Activated naive CD4-positive, alpha-beta T cell treated with Interleukin-2 at 50 U/mL for 16 hours (primary cell): ENCODE data around the gene CHTF8.
"Not testable (repeated sequence)": the region's sequence is repeated elsewhere in the genome, so short reads cannot be mapped to it uniquely, and the experiment has no call there.

ENCODE experiments used
- DNase-seq: peaks from one replicate; pipeline ENCODE4 v3.0.0-alpha.2; 2020

The CHTF8 gene

DNA sequence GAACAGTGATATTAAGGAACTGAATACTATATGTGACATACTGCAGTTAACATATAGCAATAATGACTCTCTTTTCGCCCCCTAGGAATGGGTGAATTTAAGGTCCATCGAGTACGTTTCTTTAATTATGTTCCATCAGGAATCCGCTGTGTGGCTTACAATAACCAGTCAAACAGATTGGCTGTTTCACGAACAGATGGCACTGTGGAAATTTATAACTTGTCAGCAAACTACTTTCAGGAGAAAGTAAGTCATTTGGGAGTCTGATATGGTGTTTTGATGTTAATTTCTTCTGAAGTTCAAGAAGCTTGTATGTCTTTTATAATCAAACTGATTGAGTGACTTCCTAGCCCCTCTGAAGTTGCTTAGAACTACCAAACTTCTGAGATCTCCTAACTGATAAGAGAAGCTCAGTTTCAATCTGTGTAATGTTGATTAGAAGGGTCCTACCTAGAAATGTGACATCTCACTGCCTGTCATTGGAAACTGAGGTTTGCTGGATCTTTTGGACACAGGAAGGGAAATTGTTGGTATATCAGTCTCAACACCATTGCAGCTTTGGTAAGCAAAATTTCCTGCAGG is 1.1 kb upstream of the CHTF8 start:
- no peak for DNase-seq

DNA sequence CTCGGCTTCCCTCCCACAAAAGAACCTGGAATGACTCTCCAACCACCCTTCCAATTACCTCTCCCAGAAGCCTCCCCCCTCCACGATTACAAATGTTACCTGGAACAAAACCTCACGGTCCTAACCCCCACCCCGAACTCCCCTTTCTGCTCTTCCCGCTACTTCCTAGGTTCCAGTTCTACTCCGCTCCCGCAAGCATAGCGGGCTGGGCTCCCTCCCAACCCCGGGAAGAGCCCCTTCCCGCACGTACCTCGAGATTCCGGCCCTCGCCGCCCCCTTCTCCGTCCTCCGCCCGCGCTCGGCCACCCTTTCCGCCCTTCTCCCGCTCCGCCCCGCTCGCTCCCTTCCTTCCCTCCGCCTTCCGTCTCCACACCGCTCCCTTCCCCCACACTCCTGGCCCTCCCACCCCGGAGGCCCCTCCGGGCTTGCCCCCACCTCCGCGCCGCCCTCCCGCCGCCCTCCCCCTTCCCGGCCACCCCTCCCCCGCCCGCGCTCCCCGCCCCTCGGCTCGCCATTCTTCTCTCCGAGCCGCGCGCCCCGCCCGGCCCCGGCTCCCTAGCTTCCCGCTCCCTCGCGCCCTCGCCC is 457 bp downstream of the CHTF8 start:
- DNase-seq: peak; percentile 75

DNA sequence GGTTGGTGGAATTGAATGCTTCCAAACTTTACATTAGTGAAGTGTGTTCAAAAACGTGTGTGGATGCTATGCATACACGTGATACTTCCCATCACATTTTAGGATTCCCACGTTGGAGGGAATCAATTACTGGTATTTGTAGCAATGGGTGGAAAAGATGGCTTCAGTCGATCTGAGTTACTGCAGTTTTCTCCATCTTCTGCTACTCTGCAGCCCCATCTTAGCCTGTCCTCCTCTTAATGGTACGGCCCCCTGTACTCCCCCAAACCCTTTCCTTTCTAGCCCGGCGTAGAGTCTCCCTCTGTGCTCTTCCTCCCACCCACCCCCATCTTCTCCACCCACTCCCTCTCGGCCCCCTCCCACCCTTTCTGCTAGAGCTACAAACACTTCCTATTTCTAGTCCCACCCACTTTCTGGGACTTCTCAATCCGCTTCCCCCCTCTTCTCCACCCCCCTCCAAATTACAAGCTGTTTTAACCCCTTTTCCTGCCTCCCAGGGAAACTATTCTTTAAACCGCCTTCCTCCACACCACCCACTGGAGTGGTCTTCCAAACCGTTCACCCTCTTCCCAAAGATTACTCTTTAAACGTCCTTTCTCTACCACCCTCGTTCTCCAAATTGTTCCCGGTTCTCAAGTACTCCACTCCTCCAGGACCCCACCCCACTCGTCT is 1.1 kb downstream of the CHTF8 start:
- peak; percentile 8 for DNase-seq

DNA sequence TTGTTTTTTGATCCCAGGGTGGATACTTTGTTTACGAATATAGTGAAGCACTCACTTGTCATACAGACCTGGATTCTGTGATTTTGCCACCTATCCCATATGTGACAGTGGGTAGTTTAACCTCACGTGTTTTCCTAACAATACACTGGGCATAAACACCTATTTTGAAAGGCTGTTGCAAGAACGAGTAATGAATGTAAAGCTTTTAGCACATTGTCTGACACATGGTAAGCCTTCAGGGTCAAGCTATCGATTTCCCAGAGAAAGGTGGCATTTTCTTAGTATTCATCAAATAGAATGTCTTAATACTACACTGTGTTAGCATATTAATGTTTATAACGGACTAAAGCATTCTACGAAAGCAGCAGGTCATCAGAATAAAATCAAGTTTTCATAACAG is 1.9 kb downstream of the CHTF8 start:
- DNase-seq: no peak

DNA sequence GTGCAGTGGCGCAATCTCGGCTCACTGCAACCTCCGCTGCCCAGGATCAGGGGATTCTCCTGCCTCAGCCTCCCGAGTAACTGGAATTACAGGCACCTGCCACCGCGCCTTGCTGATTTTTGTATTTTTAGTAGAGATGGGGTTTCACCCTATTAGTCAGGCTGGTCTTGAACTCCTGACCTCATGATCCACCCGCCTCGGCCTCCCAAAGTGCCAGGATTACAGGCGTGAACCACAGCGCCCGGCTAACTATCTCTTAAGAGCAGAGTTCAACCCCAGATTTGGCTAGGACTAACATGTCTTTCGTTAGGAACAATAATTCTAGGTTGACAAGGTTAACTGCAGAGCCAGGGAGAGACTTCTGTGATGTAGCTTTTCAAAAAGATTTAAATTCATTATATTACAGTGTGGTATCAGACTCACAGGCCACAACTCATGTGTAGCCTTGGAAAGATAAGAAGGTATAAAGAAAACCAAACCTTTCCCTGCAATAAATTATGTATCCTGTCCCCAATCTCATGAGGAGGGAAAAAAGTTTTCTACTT is 4.3 kb downstream of the CHTF8 start:
- no peak for DNase-seq

DNA sequence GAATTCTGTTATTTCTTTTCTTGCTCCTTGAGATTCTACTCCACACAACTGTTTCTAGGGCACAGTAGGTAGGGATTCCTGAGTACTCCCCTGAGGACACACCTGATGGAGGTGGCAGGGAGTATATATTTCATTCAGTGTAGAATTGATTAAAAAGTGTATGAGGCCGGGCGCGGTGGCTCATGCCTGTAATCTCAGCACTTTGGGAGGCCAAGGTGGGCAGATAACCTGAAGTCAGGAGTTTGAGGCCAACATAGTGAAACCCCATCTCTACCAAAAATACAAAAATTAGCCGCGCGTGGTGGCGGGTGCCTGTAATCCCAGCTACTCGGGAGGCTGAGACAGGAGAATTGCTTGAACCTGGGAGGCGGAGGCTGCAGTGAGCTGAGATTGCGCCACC is 5.6 kb downstream of the CHTF8 start:
- DNase-seq: not testable (repeated sequence)

- no peak for DNase-seq
These were observed 6.2 kb downstream of the CHTF8 start for GRCh38 chr16:69126221-69126620.

GRCh38 chr16:69124961-69125360 is 7.4 kb downstream of the CHTF8 start:
- not testable (repeated sequence) for DNase-seq

DNA sequence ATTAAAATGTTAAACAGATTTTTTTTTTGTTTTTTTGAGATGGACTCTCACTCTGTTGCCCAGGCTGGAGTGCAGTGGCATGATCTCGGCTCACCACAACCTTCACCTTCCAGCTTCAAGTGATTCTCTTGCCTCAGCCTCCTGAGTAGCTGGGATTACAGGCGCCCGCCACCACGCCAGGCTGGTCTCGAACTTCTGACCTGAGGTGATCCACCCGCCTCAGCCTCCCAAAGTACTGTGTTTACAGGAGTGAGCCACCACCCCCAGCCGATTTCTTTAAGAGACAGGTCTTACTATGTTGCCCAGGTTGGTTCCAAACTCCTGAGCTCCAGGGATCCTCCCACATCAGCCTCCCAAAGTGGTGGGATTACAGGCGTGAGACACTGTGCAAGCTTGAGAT is 8.0 kb downstream of the CHTF8 start:
- not testable (repeated sequence) for DNase-seq

DNA sequence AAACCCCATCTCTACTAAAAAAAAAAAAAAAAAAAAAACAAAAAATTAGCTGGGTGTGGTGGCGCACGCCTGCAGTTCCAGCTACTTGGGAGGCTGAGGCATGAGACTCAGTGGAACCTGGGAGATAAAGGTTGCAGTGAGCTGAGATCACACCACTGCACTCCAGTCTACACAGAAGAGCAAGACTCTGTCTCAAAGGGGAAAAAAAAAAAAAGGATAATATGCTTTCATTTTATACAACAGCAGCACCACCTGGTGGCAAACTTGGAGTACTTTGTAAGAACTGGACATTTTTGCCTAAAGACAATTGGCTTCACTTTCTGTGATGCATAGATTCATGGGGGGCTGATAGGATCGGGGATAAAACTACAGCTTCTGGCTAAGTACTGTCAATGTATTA is 8.5 kb downstream of the CHTF8 start:
- DNase-seq: peak; percentile 59

GRCh38 chr16:69120096-69120664 is 12.2 kb downstream of the CHTF8 start:
- DNase-seq: no peak

DNA sequence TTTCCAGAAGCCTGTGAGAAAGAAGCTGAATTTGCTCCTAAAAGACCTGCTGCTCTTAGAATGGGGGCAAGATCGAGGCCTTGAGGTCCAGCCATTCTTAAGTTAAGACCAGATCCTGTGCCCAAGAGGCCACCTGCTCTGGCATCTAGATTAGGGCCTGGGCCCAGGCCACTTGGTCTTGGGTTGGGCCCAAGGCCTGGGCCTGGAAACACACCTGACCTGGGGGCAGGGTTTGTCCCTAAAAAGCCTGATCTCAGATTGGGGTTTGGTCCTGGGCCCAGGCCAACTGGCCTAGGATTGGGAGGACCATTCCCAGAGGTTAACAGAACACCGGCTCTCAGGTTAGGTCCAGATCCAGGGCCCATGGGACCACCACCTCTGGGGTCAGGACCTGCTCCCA is 12.9 kb downstream of the CHTF8 start:
- DNase-seq: no peak

- no peak for DNase-seq
These were observed 13.4 kb downstream of the CHTF8 start for GRCh38 chr16:69118994-69119393.

DNA sequence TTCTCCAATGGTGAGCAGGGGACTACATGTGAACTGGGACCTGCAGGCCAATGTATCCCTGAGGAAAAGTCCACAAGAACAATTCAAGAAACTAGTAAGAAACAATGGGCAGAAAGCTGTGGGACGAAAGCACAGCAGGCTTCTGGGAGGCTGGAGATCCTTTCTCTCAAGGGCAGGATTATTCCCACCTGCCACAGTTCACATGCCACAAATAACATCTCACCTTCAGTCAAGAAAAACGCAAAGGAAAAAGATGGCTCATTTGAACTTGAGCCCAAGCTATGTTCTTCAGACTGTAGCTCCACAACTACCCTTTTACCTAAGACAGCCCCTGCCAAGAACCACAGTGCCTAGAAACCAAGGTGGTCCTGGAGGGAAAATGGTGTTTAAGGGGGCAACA is 13.9 kb downstream of the CHTF8 start:
- no peak for DNase-seq

DNA sequence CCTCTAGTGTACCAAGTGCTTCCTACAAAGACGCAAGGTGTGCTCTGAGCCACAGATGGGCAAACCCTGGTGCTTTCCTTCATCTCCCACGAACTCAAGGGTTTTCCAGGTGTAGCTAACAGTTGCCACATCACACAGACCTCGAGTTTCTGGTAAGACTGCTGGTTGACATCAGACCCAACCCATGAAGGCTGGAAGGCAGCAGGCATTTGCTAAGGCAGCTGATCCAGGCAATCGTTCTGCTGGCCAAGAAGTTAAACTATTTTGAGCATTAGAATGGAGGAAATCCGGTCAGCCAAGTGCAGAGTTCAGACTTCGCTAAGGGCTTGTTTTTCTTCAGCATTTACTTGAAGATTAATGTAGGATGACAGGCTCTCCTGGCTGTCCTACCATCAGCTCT is 15.5 kb downstream of the CHTF8 start:
- DNase-seq: no peak

DNA sequence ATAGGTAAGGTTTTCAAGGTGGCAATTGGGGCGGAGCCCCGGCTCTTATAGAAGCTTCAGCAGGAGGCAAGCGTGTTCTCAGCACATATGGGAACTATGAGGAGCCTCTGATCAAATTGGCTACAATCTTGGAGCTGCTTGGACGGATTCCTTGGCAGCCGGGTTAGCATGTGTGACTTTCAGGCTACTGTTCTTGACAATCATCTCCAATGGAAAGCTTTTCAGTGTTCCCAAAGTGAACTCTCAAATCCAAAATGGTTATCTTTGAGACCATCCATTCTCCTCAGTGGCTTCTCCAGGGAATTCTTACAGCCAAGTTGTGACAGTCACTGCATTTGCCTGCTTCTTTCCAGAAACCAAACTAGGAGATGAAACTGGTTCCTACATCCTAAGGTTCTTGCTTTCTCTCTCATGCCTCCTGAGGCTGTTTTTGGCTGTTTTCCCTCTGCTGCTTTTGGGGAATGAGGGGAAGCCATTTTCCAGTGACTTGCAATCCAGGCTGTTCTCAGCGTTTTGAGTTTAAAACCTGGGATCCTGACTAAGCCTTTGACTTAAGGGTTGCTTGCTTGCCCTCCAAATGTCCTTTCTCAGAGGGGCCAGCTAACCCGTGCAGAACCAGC is 16.0 kb downstream of the CHTF8 start:
- no peak for DNase-seq

GRCh38 chr16:69115837-69116236 is 16.6 kb downstream of the CHTF8 start:
- no peak for DNase-seq

DNA sequence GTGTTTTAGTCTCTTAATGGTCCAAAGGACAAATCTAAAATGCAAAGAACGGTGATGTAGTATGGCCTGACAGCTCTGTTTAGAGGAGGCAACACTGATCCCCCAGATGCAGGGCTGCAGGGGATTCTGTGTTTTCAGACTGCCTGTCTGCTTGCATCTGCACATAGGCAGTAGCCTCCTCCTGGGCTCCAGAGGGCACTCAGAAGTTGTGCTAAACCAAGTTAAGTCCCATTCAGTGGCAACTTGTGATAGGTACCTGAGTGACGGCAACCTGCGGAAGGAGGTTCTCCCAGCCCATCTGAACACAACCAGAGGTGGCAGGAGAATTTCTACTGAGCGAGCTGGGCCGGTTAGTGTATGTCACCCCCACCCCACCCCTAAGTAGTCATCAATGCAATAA is 17.0 kb downstream of the CHTF8 start:
- DNase-seq: no peak

- DNase-seq: no peak
These were observed 17.4 kb downstream of the CHTF8 start for GRCh38 chr16:69114976-69115355.

DNA sequence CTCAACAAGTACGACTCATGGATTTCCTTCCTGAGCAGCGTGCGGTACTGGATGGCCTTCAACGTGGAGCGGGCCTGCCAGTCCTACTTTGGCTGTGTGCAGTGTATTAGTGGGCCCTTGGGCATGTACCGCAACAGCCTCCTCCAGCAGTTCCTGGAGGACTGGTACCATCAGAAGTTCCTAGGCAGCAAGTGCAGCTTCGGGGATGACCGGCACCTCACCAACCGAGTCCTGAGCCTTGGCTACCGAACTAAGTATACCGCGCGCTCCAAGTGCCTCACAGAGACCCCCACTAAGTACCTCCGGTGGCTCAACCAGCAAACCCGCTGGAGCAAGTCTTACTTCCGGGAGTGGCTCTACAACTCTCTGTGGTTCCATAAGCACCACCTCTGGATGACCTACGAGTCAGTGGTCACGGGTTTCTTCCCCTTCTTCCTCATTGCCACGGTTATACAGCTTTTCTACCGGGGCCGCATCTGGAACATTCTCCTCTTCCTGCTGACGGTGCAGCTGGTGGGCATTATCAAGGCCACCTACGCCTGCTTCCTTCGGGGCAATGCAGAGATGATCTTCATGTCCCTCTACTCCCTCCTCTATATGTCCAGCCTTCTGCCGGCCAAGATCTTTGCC is 17.9 kb downstream of the CHTF8 start:
- DNase-seq: no peak

- no peak for DNase-seq
These were observed 19.2 kb downstream of the CHTF8 start for GRCh38 chr16:69113216-69113615.

GRCh38 chr16:69112285-69113129 is 19.9 kb downstream of the CHTF8 start:
- DNase-seq: peak; percentile 57
